ENCODE results near the gene NDUFB8.

- no peak for TF ChIP-seq CTCF (IDR thresholded peaks at IDR 0.05)
- no peak for TF ChIP-seq EZH2 (IDR thresholded peaks at IDR 0.05; ENCODE audit: borderline replicate concordance, insufficient read depth, low read depth, low read length, poor library complexity, severe bottlenecking)
These were observed 31.3 kb upstream of the NDUFB8 start for GRCh38 chr10:100561005-100561404.
